ENCODE results near the gene BPIFB2. TPM values are rescaled to one million over a fixed set of nuclear protein-coding genes. Genes with fewer than 3 reads are reported as not detected.

The BPIFB2 gene
- total and polyA plus RNA-seq, 10 of the 15 experiments (the other 5 are each of a cell fraction or from before 2014, with no cell fraction given), result not detected

DNA sequence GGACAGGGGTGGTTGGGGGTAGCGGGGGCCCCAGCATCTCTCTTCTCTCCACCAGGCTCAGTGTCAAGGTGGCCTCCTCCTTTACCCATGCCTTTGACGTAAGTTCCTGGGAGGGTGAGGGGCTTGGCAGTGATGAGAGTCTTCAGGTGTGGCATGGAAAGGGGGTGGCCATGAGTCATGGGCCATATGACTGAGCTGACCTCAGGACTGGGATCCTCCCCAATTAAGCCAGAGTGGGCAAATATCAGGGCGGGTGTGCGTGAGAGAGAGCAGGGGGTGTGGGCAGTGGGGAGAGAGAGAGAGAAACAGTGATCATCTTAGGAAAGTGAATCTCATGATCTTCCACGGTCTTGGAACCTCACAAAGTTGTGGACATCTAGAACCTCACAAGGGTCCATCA lies 63.7 kb downstream of the BPIFB2 start (continued):
- TF ChIP-seq ATF2 (IDR thresholded peaks at IDR 0.05; ENCODE audit: low read length), result no peak

DNA sequence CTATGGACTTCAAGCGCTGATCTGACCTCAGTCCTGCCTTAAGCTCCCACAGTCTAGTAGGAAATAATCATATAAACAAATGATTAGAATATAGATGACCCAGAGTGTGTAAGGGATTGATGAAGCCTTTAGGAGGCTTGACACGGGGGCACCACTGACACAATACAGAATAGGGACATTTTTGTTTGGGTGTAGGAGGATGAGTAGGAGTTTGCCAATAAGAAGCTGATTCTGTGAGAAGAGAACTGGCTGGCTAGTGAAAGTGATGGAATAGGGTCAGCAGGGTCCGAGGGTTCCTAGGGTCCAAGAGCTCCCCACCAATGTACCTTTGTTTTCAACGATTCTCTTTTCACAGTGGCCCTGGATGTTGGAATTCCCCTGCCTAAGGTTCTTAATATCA lies 64.9 kb downstream of the BPIFB2 start:
- intact Hi-C loops (cut with micrococcal nuclease; ENCODE audit: unreplicated experiment) (no loop called here), in situ Hi-C loops (cut with MboI) (no loop called here)
- WGBS (ENCODE audit: insufficient coverage, insufficient replicate concordance, low lambda C conversion rate, missing lambda C conversion rate), result 11% methylated on average over 4 of the region's 4 CpGs
- FAIRE-seq, result no peak
- no peaks in the 10 kb centered on the region for H3K9me3 ChIP-seq (replicated peaks; ENCODE audit: control insufficient read depth, insufficient read depth, low read length)
- no TSS peak for BruUV-seq (replicated peaks)
- H3K4me1 ChIP-seq (ENCODE audit: control insufficient read depth, insufficient read depth, low read length), result no peaks in the 10 kb centered on the region
- POLR2A ChIA-PET, result no interaction called here
- H3K27ac ChIP-seq (ENCODE audit: control insufficient read depth, insufficient read depth), result no peak overlapping the region
- no peaks in the 10 kb centered on the region for H3K79me2 ChIP-seq (ENCODE audit: control insufficient read depth, insufficient read depth, low read length)
- H3K36me3 ChIP-seq (ENCODE audit: control insufficient read depth in 2 of 2, insufficient read depth in 2 of 2, low read length in 1 of 2), result no peaks in the 10 kb centered on the region
- DNase-seq (ENCODE audit: low read depth, low spot score), result no peak
- H3K9ac ChIP-seq (ENCODE audit: control insufficient read depth, insufficient read depth, low read length), result no peak overlapping the region
- no peak overlapping the region for H3K4me3 ChIP-seq
- TF ChIP-seq CTCF (IDR thresholded peaks at IDR 0.05 in 2 of 3, conservative IDR thresholded peaks at IDR 0.05 in 1 of 3; ENCODE audit: control insufficient read depth in 2 of 3, extremely low read depth in 1 of 3, insufficient read depth in 1 of 3, low read depth in 3 of 3, low read length in 3 of 3), result no peak
- no peak for TF ChIP-seq SPI1 (IDR thresholded peaks at IDR 0.05; ENCODE audit: borderline replicate concordance, insufficient read depth, low read depth, low read length)
- no peak for TF ChIP-seq POLR2AphosphoS2 (IDR thresholded peaks at IDR 0.05; ENCODE audit: low read depth, low read length)
- TF ChIP-seq PAX5 (IDR thresholded peaks at IDR 0.05; ENCODE audit: borderline replicate concordance, low read depth, low read length), result no peak
- no peak for TF ChIP-seq EED (IDR thresholded peaks at IDR 0.05; ENCODE audit: low read depth)
- TF ChIP-seq, protein P1, sequence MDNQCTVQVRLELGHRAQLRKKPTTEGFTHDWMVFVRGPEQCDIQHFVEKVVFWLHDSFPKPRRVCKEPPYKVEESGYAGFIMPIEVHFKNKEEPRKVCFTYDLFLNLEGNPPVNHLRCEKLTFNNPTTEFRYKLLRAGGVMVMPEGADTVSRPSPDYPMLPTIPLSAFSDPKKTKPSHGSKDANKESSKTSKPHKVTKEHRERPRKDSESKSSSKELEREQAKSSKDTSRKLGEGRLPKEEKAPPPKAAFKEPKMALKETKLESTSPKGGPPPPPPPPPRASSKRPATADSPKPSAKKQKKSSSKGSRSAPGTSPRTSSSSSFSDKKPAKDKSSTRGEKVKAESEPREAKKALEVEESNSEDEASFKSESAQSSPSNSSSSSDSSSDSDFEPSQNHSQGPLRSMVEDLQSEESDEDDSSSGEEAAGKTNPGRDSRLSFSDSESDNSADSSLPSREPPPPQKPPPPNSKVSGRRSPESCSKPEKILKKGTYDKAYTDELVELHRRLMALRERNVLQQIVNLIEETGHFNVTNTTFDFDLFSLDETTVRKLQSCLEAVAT (IDR thresholded peaks at IDR 0.05), result no peak
- H2AFZ ChIP-seq (ENCODE audit: control insufficient read depth, low read depth, low read length), result no peak overlapping the region
- ATAC-seq, result no peak
- SMC1A ChIA-PET (ENCODE audit: uncharacterized antibody, unreplicated experiment), result no interaction called here
- no peaks in the 10 kb centered on the region for H4K20me1 ChIP-seq (ENCODE audit: control insufficient read depth, insufficient read depth)
- no peaks in the 10 kb centered on the region; a peak in 1 of 4 replicates for H3K27me3 ChIP-seq (replicated peaks in 1 of 2; ENCODE audit: control insufficient read depth in 2 of 2, insufficient read depth in 2 of 2, low read length in 1 of 2)
- RAD21 ChIA-PET (ENCODE audit: unreplicated experiment), result no interaction called here
- no peak overlapping the region for H3K4me2 ChIP-seq (ENCODE audit: control insufficient read depth, insufficient read depth)
- CTCF ChIA-PET, result no interaction called here

All from GM12878 (cell line).